IMR-90 (cell line): ENCODE data around the gene PRM2. TPM values are rescaled to one million over a fixed set of nuclear protein-coding genes. Genes with fewer than 3 reads are reported as not detected.

Experiments
- ATAC-seq: fragments of 200-7000 bp; cut with Tn5 transposase; 2 replicates; pipeline ENCODE4 v1.9.1; 2020; ENCODE audit warnings: low read depth, mild to moderate bottlenecking, moderate library complexity
- BruUV-seq: library from RNA; stranded (reverse); fragments of 400-500 nt; replicated peaks from 2 replicates; lab custom pipeline; 2021; lab: Mats Ljungman, UMichigan
- CTCF ChIA-PET: fragments of 300-600 bp; formaldehyde crosslinking; extraction: SDS; loops from one replicate; lab custom pipeline; 2021; ENCODE audit warnings: antibody characterized with exemption; lab: Yijun Ruan, JAX
- POLR2A ChIA-PET: fragments of 300-600 bp; sonication (Branson Sonifier 250); formaldehyde crosslinking; loops from one replicate; lab custom pipeline; 2022; ENCODE audit warnings: antibody characterized with exemption; ENCODE audit not compliant: unreplicated experiment; lab: Charles Lee
- DNase-seq: peaks from one replicate; pipeline ENCODE4 v3.0.0; 2013
- H2AFZ ChIP-seq: replicated peaks from 2 replicates; pipeline ENCODE3; 2013; ENCODE audit warnings: low read length, mild to moderate bottlenecking; ENCODE audit not compliant: poor library complexity
- H2AK5ac ChIP-seq: 2 replicates; pipeline ENCODE4 v1.6.1; 2013; ENCODE audit warnings: low read depth, low read length, inconsistent platforms
- H2AK9ac ChIP-seq: replicated peaks from 2 replicates; pipeline ENCODE3; 2013; ENCODE audit warnings: mild to moderate bottlenecking, low read depth, low read length, moderate library complexity; ENCODE audit not compliant: poor library complexity
- H2BK120ac ChIP-seq: 2 replicates; pipeline ENCODE4 v1.6.1; 2013; ENCODE audit warnings: low read depth, low read length, inconsistent platforms
- H2BK15ac ChIP-seq: 3 replicates; pipeline ENCODE4 v1.6.1; 2013; ENCODE audit warnings: low read depth, low read length, inconsistent platforms
- H2BK20ac ChIP-seq: 2 replicates; pipeline ENCODE4 v1.6.1; 2013; ENCODE audit warnings: low read depth, mild to moderate bottlenecking, inconsistent platforms, low read length, moderate library complexity
- H2BK5ac ChIP-seq: 2 replicates; pipeline ENCODE4 v1.6.1; 2013; ENCODE audit warnings: mild to moderate bottlenecking, low read depth, low read length, inconsistent platforms; ENCODE audit not compliant: poor library complexity, severe bottlenecking
- H3K14ac ChIP-seq: replicated peaks from 2 replicates; pipeline ENCODE4 v1.6.1; 2013; ENCODE audit warnings: low read depth, low read length, inconsistent platforms
- H3K18ac ChIP-seq: 2 replicates; pipeline ENCODE4 v1.6.1; 2013; ENCODE audit warnings: low read depth, low read length, control low read depth
- H3K23ac ChIP-seq: 2 replicates; pipeline ENCODE4 v1.6.1; 2013; ENCODE audit warnings: low read depth, low read length, inconsistent platforms
- H3K27ac ChIP-seq: 2 replicates; pipeline ENCODE4 v1.5.1; 2013; ENCODE audit warnings: mild to moderate bottlenecking, control low read depth, low read length; ENCODE audit not compliant: insufficient read depth
- H3K27me3 ChIP-seq: 2 replicates; pipeline ENCODE4 v1.6.1; 2013; ENCODE audit warnings: low read length; ENCODE audit not compliant: control insufficient read depth, insufficient read depth
- H3K36me3 ChIP-seq: 2 replicates; pipeline ENCODE4 v1.6.1; 2013; ENCODE audit warnings: low read length, mixed read lengths; ENCODE audit not compliant: control insufficient read depth, insufficient read depth
- H3K4ac ChIP-seq: 2 replicates; pipeline ENCODE4 v1.6.1; 2013; ENCODE audit warnings: low read depth, low read length, inconsistent platforms
- H3K4me1 ChIP-seq: 2 replicates; pipeline ENCODE4 v1.6.1; 2013; ENCODE audit warnings: low read length, mixed read lengths; ENCODE audit not compliant: control insufficient read depth, insufficient read depth
- H3K4me2 ChIP-seq: 2 replicates; pipeline ENCODE4 v1.6.1; 2013; ENCODE audit warnings: low read depth, mild to moderate bottlenecking, control low read depth, low read length, moderate library complexity
- H3K4me3 ChIP-seq: 2 replicates; pipeline ENCODE4 v1.5.1; 2013; ENCODE audit warnings: low read depth, mild to moderate bottlenecking, control low read depth, low read length, moderate library complexity; ENCODE audit not compliant: insufficient read depth
- H3K56ac ChIP-seq: 2 replicates; pipeline ENCODE4 v1.6.1; 2013; ENCODE audit warnings: low read length, inconsistent platforms; ENCODE audit not compliant: insufficient read depth; ENCODE audit errors: extremely low read depth
- H3K79me1 ChIP-seq, 2 experiments: 2 replicates each; pipeline ENCODE4 v1.6.1; 2013; ENCODE audit warnings: low read length in 2 of 2, inconsistent platforms in 1 of 2, low read depth in 1 of 2
- H3K9ac ChIP-seq: 2 replicates; pipeline ENCODE4 v1.6.1; 2013; ENCODE audit warnings: low read depth, low read length, control low read depth
- H3K9me1 ChIP-seq: 2 replicates; pipeline ENCODE4 v1.6.1; 2013; ENCODE audit warnings: low read length, inconsistent platforms; ENCODE audit not compliant: insufficient read depth
- H3K9me3 ChIP-seq: 2 replicates; pipeline ENCODE4 v1.6.1; 2013; ENCODE audit warnings: low read length; ENCODE audit not compliant: control insufficient read depth, insufficient read depth
- H4K20me1 ChIP-seq: 2 replicates; pipeline ENCODE4 v1.6.1; 2013; ENCODE audit warnings: low read length, inconsistent platforms; ENCODE audit not compliant: insufficient read depth
- H4K5ac ChIP-seq: 2 replicates; pipeline ENCODE4 v1.6.1; 2013; ENCODE audit warnings: mild to moderate bottlenecking, low read depth, low read length, control low read depth
- H4K8ac ChIP-seq, 2 experiments: 2 replicates each; pipeline ENCODE4 v1.6.1; 2013; ENCODE audit warnings: low read depth in 2 of 2, low read length in 2 of 2, control low read depth in 1 of 2, inconsistent platforms in 1 of 2
- H4K91ac ChIP-seq: 2 replicates; pipeline ENCODE4 v1.6.1; 2013; ENCODE audit warnings: low read depth, low read length, inconsistent platforms; ENCODE audit not compliant: insufficient read depth
- BHLHE40 ChIP-seq: fragments of 150-350 bp; IDR thresholded peaks from 2 replicates; pipeline ENCODE4 v1.6.1; 2016; ENCODE audit warnings: mild to moderate bottlenecking, low read depth, low read length
- CHD1 ChIP-seq: IDR thresholded peaks from 2 replicates; pipeline ENCODE4 v1.6.1; 2012; ENCODE audit warnings: low read depth, low read length, improper control_type of control experiment
- ELK1 ChIP-seq: fragments of 150-350 bp; IDR thresholded peaks from 2 replicates; pipeline ENCODE4 v1.6.1; 2016; ENCODE audit warnings: low read depth, mild to moderate bottlenecking, low read length, moderate library complexity, borderline replicate concordance
- MAFK ChIP-seq: IDR thresholded peaks from 2 replicates; pipeline ENCODE4 v1.6.1; 2012; ENCODE audit warnings: low read depth, low read length, improper control_type of control experiment
- MXI1 ChIP-seq: IDR thresholded peaks from 2 replicates; pipeline ENCODE4 v1.6.1; 2012; ENCODE audit warnings: low read depth, mild to moderate bottlenecking, low read length, moderate library complexity, borderline replicate concordance
- NFE2L2 ChIP-seq: fragments of 150-350 bp; IDR thresholded peaks from 2 replicates; pipeline ENCODE4 v1.6.1; 2016; ENCODE audit warnings: low read depth, mild to moderate bottlenecking, low read length
- POLR2A ChIP-seq: IDR thresholded peaks from 2 replicates; pipeline ENCODE4 v1.6.1; 2012; ENCODE audit warnings: mild to moderate bottlenecking, low read depth, low read length
- RAD21 ChIP-seq: IDR thresholded peaks from 2 replicates; pipeline ENCODE4 v1.6.1; 2012; ENCODE audit warnings: low read length, improper control_type of control experiment
- RCOR1 ChIP-seq: IDR thresholded peaks from 2 replicates; pipeline ENCODE4 v1.6.1; 2012; ENCODE audit warnings: mild to moderate bottlenecking, low read length, improper control_type of control experiment; ENCODE audit not compliant: insufficient replicate concordance
- RFX5 ChIP-seq: IDR thresholded peaks from 2 replicates; pipeline ENCODE4 v1.8.0; 2012; ENCODE audit warnings: low read depth, mild to moderate bottlenecking, low read length, moderate library complexity
- WGBS, 2 experiments: methylation state at CpG; one replicate each; pipeline versions ENCODE4 v1.1.5 to v1.1.7; 2013; ENCODE audit warnings: missing lambda C conversion rate in 2 of 2; ENCODE audit not compliant: insufficient read length in 1 of 2; ENCODE audit errors: extremely low coverage in 2 of 2; 5-methylcytosine and 5-hydroxymethylcytosine counted together
- dilution Hi-C: fragments of 300-500 bp; cut with HindIII; formaldehyde crosslinking; loops from one replicate; pipeline ENCODE4 v1.14.3; 2018; ENCODE audit warnings: low sequenced_read_pairs; ENCODE audit not compliant: unreplicated experiment
- in situ Hi-C: fragments of 300-500 bp; cut with MboI; formaldehyde crosslinking; loops from 3 replicates; pipeline ENCODE4 v1.14.3; 2019; ENCODE audit warnings: low sequenced_read_pairs, inconsistent platforms, mixed read lengths
- intact Hi-C: fragments of 100-400 bp; cut with micrococcal nuclease; formaldehyde crosslinking; loops from 2 replicates; pipeline ENCODE4 v1.10.0; 2022
- polyA plus RNA-seq, 3 experiments: library from polyadenylated mRNA; depleted of rRNA; stranded (reverse); fragments of >200 nt; gene quantifications; 2 replicates each; pipeline ENCODE4 v1.2.3, GENCODE V29; 2012; ENCODE audit warnings: low replicate concordance in 1 of 3
- total RNA-seq: library from RNA; depleted of rRNA; stranded (reverse); fragments of >200 nt; gene quantifications from 2 replicates; pipeline ENCODE4 v1.2.3, GENCODE V29; 2012
- TF ChIP-seq, protein P1 (sequence below): conservative IDR thresholded peaks from 2 replicates; pipeline ENCODE4 v1.5.1; 2012; ENCODE audit warnings: mild to moderate bottlenecking, low read depth, low read length, improper control_type of control experiment
- TF ChIP-seq, protein P2 (sequence below): fragments of 150-350 bp; IDR thresholded peaks from 2 replicates; pipeline ENCODE4 v1.6.1; 2017; ENCODE audit warnings: mild to moderate bottlenecking, antibody characterized with exemption, low read length, low read depth

The PRM2 gene
- total and polyA plus RNA-seq, 2 of the 4 experiments (the other 2 are of a cell fraction), result not detected

DNA sequence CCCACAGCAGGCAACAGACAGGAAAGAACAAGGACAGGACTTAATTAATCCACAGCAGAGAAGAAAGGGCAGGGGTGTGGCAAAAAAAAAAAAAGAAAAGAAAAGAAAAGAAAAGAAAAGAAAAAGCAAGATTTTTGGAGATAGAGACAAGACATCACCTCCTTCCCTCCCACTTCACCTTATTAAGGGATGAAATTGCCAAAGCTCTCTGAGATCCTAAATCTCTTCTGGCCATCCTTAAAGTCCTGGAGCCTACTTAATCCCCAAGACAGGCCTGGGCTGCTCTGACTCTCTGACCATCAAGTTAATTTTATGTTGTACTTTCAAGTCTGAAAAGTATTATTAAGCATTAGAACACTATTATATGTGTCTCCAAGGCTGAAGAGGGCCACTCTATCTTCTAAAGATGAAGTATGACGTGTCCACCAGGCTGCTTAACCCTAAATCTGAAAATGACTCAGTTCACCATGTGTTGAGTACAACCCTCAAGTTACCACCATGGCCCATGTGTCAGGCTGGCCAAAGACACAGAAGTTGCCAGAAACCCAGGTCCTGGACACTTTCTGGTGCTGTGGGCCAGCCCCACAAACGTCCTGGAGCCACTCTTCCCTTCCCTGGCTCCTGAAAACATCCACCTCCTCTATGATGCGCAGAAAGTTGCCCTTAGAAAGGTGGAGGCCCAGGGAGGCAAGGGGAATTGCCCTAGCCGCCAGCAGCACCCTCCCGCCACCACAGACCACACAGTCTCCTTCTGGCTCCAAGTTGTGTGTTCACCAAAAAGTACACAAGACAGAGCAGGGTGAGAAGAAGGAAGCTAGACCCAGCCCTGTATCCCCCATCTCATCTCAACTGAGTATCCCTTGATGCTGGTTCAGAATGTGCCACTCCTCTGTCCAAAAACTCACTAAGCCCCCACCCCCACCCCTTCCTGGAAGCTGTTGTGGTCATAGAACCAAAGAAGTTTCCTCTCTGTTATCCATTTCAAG, 23.0 kb downstream of the PRM2 start:
- Histone ChIP-seq H3K4me1 (peaks cover 17% of the 10 kb centered on the region), H4K5ac (peak overlapping the region; percentile 21; the same call in 1 of the 2 replicates), H2BK15ac (peak overlapping the region; percentile 51; the same call in 2 of the 3 replicates), H3K9me3 (no peaks in the 10 kb centered on the region), H3K4me2 (peak overlapping the region; percentile 82), H3K4me3 (peak overlapping the region; percentile 87), H3K14ac (peak overlapping the region; percentile 84), H3K79me1 (peaks cover 14 to 40% of the 10 kb centered on the region in 2 experiments; a peak in 3 of 4 replicates), H2BK5ac (peak overlapping the region; percentile 47), H4K8ac (peak overlapping the region; percentile 53), H3K27me3 (no peaks in the 10 kb centered on the region), H3K23ac (peak overlapping the region; percentile 68), H4K91ac (peak overlapping the region; percentile 67), H3K18ac (peak overlapping the region; percentile 42), H3K9me1 (peaks cover 9% of the 10 kb centered on the region; the same call in 1 of the 2 replicates), H2BK120ac (peak overlapping the region; percentile 60), H3K27ac (peak overlapping the region; percentile 81), H2BK20ac (peak overlapping the region; percentile 21; the same call in 1 of the 2 replicates), H2AK9ac (peak overlapping the region; percentile 75), H2AK5ac (peak overlapping the region; percentile 84), H3K9ac (peak overlapping the region; percentile 91), H3K36me3 (peaks cover 31% of the 10 kb centered on the region), H3K4ac (peak overlapping the region; percentile 71), H4K20me1 (peaks cover 52% of the 10 kb centered on the region), H2AFZ (peak overlapping the region; percentile 57), H3K56ac (no peak overlapping the region)
- ATAC-seq, result no peak
- DNase-seq, result peak; percentile 84
- in situ Hi-C loops (loop anchor here (5.0 kb wide), 2 partner anchors 151 to 286 kb away; no protein-coding TSS in a partner anchor), intact Hi-C loops (loop anchor here (5.0 to 10.0 kb wide), 3 partner anchors 119 to 221 kb away; no protein-coding TSS in a partner anchor), dilution Hi-C loops (no loop called here)
- no CpG with 5 or more reads among the region's 5 CpGs for WGBS, 2 experiments
- BruUV-seq, result no TSS peak
- CTCF ChIA-PET, result interaction anchor here (1.3 kb wide), 1 partner anchor 105 kb away, joined by 3 read pairs; no protein-coding TSS in a partner anchor
- POLR2A ChIA-PET, result interaction anchor here (0.5 to 1.4 kb wide), 5 partner anchors 20 to 283 kb away, joined by 3 to 4 read pairs (median 3); partner anchors contain the start of gene PRM3
- TF ChIP-seq, protein P1, sequence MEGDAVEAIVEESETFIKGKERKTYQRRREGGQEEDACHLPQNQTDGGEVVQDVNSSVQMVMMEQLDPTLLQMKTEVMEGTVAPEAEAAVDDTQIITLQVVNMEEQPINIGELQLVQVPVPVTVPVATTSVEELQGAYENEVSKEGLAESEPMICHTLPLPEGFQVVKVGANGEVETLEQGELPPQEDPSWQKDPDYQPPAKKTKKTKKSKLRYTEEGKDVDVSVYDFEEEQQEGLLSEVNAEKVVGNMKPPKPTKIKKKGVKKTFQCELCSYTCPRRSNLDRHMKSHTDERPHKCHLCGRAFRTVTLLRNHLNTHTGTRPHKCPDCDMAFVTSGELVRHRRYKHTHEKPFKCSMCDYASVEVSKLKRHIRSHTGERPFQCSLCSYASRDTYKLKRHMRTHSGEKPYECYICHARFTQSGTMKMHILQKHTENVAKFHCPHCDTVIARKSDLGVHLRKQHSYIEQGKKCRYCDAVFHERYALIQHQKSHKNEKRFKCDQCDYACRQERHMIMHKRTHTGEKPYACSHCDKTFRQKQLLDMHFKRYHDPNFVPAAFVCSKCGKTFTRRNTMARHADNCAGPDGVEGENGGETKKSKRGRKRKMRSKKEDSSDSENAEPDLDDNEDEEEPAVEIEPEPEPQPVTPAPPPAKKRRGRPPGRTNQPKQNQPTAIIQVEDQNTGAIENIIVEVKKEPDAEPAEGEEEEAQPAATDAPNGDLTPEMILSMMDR, result no peak
- TF ChIP-seq BHLHE40 (no peak), RFX5 (no peak), POLR2A (peak; percentile 1), RAD21 (no peak), RCOR1 (no peak), NFE2L2 (no peak), CHD1 (no peak), MAFK (no peak), ELK1 (no peak), MXI1 (peak; percentile 87)
- TF ChIP-seq, protein P2, sequence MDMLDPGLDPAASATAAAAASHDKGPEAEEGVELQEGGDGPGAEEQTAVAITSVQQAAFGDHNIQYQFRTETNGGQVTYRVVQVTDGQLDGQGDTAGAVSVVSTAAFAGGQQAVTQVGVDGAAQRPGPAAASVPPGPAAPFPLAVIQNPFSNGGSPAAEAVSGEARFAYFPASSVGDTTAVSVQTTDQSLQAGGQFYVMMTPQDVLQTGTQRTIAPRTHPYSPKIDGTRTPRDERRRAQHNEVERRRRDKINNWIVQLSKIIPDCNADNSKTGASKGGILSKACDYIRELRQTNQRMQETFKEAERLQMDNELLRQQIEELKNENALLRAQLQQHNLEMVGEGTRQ, result 0 out of 2 replicates have a peak, but pooled peaks have one; percentile 10
